Ectodermal cell (in vitro differentiated cells): ENCODE results near the gene CHP2.

ENCODE experiments used
- H3K27ac ChIP-seq: 2 replicates; pipeline ENCODE4 v1.7.0; 2013; ENCODE audit warnings: mild to moderate bottlenecking, low read depth, low read length; ENCODE audit not compliant: insufficient read depth, poor library complexity, severe bottlenecking
- H3K27me3 ChIP-seq: 2 replicates; pipeline ENCODE4 v1.7.0; 2013; ENCODE audit warnings: mild to moderate bottlenecking, low read length; ENCODE audit not compliant: insufficient read depth, control insufficient read depth, poor library complexity, severe bottlenecking
- H3K36me3 ChIP-seq: one replicate; pipeline ENCODE4 v1.7.0; 2013; ENCODE audit warnings: low read length; ENCODE audit not compliant: control insufficient read depth, insufficient read depth
- H3K4me1 ChIP-seq: one replicate; pipeline ENCODE4 v1.7.0; 2013; ENCODE audit warnings: low read length; ENCODE audit not compliant: control insufficient read depth, insufficient read depth
- H3K4me3 ChIP-seq: 2 replicates; pipeline ENCODE4 v1.7.0; 2013; ENCODE audit warnings: low read depth, low read length, control low read depth; ENCODE audit not compliant: insufficient read depth
- H3K9me3 ChIP-seq: 2 replicates; pipeline ENCODE4 v1.7.0; 2013; ENCODE audit warnings: mild to moderate bottlenecking, low read length, moderate library complexity; ENCODE audit not compliant: control insufficient read depth
- whole genome bisulfite sequencing, 2 experiments: methylation state at CpG; one replicate each; pipeline ENCODE4 v1.1.7; 2013; ENCODE audit warnings: missing lambda C conversion rate in 2 of 2; 5-methylcytosine and 5-hydroxymethylcytosine counted together

CHP2 gene

DNA sequence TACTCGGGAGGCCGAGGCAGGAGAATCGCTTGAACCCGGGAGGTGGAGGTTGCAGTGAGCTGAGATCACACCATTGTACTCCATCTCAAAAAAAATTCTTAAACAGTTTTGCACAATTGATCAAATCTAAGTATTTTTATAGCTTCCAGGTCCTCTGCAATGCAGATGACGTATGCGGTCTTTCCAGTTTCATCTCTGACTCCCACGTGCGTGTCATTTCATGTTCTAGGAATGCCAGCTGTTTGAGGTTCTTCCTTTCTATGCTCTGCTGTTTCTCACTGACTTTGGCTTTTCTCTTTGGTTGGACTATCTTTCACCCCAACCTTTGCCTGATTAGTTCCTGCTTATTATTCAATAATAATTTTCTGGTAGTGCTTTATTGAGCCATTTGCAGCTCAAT is 16.2 kb downstream of the CHP2 start:
- no peak overlapping the region for H3K27ac ChIP-seq
- 86 to 87% methylated on average over 8 of the region's 8 CpGs for WGBS, 2 experiments

DNA sequence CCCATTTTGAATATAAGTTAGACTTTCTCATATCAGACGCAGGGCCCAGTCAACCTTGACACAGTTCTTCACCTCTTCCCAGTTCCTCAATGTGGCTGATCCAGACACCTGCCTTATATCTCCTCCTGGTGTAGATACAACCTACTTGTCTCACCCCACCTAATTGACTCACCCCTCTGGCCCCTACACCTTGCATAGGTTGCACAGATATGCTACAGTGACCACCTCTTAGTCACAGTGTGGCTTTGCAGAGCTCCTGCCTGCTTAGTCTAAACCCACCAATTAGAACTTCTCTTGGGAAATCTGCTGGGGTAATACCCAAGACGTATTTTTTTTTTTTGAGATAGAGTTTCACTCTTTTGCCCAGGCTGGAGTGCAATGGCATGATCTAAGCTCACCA is 16.8 kb downstream of the CHP2 start:
- H3K27me3 ChIP-seq, result no peaks in the 10 kb centered on the region
- no peaks in the 10 kb centered on the region for H3K36me3 ChIP-seq
- no peak overlapping the region for H3K27ac ChIP-seq
- no peaks in the 10 kb centered on the region for H3K4me1 ChIP-seq
- H3K9me3 ChIP-seq, result no peaks in the 10 kb centered on the region
- WGBS, 2 experiments, result 56 to 84% methylated on average over 2 of the region's 2 CpGs
- H3K4me3 ChIP-seq, result no peak overlapping the region

More for the DNA sequence above, 16.2 kb downstream of the CHP2 start:
- H3K36me3 ChIP-seq, result no peaks in the 10 kb centered on the region
- H3K4me1 ChIP-seq, result no peaks in the 10 kb centered on the region
- no peaks in the 10 kb centered on the region for H3K9me3 ChIP-seq
- H3K4me3 ChIP-seq, result no peak overlapping the region
- no peaks in the 10 kb centered on the region for H3K27me3 ChIP-seq

DNA sequence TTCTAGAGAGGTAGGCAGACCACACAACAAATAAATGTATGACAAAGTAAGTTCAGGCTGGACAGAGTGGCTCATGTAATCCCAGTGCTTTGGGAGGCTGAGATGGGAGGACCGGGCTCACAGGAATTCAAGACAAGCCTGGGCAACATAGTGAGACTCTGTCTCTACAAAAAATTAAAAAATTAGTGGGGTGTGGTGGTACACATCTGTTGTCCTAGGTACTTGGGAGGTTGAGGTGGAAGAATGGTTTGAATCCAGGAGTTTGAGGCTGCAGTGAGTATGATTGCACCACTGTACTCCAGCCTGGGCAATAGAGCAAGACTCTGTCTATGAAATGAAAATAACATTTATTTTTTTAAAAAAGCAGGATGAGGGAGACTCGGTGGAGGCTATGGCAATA is 18.5 kb downstream of the CHP2 start:
- Histone ChIP-seq H3K4me3 (no peak overlapping the region), H3K4me1 (no peaks in the 10 kb centered on the region), H3K27ac (no peak overlapping the region), H3K27me3 (no peaks in the 10 kb centered on the region), H3K9me3 (no peaks in the 10 kb centered on the region), H3K36me3 (no peaks in the 10 kb centered on the region)
- WGBS, 2 experiments, result 92 to 96% methylated on average over 2 of the region's 2 CpGs

DNA sequence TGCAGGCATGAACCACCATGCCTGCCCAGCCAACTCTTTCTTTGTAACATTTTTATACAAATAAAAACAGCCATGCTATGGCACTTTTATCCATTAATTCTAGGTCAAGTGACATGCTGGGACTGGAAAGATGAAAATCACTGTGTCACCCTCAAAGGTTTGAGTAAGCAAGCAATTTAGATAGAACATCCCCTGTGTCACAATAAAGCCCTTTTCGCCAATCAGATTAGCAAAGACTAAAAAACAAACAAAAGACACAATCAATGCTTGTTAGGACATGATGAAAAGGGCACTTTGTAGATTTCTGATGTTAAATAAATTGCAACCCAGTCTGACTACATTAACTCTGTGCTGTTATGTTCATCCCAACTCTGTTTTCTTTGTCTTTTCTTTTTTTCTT is 26.4 kb downstream of the CHP2 start:
- Histone ChIP-seq H3K27ac (no peak overlapping the region), H3K9me3 (no peaks in the 10 kb centered on the region), H3K36me3 (no peaks in the 10 kb centered on the region), H3K27me3 (no peaks in the 10 kb centered on the region), H3K4me1 (no peaks in the 10 kb centered on the region), H3K4me3 (no peak overlapping the region)
- 83 to 100% methylated on average over 1 of the region's 1 CpG for WGBS, 2 experiments

DNA sequence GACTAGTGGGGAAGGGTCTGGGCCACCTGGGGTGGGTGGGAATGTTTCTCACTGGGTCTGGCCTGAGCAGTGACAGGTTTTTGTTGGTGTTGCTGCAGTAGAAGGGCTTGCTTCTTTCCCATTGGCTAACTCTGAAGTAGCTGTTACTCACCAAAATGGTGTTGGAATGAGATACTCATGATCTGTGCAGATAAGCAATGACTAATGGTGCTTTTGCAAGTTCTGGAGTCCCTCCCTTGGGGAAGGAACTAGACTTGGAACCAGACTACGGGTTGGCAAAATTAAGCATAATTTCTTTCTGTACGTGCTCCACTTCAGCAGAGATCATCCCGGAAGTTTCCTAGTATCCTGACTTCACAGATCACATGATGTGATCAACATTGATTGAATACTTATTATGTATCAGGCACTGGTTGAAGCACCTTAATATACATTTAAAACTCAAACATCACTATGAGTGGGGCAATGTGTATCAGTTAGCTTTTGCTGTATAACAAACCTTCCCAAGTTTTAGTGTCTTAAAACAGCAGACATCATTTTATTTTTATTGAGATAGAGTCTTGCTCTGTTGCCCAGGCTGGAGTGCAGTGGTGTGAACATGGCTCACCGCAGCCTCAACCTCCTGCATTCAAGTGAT is 30.1 kb downstream of the CHP2 start:
- H3K4me3 ChIP-seq, result no peak overlapping the region
- H3K27ac ChIP-seq, result no peak overlapping the region
- 76 to 87% methylated on average over 4 of the region's 4 CpGs for WGBS, 2 experiments
- H3K4me1 ChIP-seq, result no peaks in the 10 kb centered on the region
- no peaks in the 10 kb centered on the region for H3K36me3 ChIP-seq
- H3K27me3 ChIP-seq, result no peaks in the 10 kb centered on the region
- no peaks in the 10 kb centered on the region for H3K9me3 ChIP-seq

DNA sequence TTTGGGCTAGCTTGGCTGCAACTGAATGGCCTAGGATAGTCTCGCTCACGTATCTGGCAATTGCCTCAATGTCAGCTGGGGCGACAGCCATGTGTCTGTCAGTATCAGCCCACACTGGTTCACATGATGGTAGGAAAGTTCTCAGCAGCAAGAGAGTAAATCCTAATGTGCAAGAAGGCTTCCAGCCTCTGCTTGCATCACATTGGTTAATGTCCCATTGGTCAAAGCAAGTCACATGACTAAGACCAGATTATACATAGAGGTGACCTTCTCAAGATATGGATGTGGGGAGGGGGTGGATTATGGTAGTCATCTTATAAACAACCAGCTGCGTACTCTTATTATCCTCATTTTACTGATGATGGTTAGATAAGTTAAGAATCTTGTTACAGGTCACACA is 31.0 kb downstream of the CHP2 start:
- Histone ChIP-seq H3K4me3 (no peak overlapping the region), H3K27me3 (no peaks in the 10 kb centered on the region), H3K9me3 (no peaks in the 10 kb centered on the region), H3K4me1 (no peaks in the 10 kb centered on the region), H3K36me3 (no peaks in the 10 kb centered on the region), H3K27ac (no peak overlapping the region)
- WGBS, 2 experiments, result 94 to 96% methylated on average over 4 of the region's 4 CpGs

DNA sequence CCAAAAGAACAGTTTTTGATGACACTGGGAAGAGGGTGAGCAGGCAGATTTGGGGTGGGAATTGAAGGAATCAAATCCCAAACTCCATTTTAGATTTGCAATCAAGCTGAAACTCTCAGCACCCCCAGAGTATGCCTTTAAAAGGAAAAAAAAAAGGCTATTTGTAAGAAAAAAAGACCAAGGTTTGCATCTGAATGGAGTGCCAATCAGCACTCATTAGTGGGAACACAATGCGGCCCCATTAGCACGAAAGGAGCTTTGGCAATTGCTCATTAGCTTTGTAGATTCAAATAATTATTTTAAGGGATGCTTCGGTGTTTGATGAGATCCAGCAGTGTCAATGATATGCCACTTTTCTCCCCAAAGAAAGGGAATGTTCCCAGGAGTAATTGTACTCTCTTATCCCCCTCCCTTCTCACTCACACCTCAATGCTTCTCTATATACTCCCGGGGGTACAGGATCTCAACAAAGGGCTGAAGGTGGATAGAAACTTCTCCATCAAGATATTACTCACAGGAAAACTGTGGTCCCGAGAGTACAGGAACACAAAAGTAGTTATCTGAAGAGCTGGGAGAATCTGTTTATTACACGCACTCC is 32.2 kb downstream of the CHP2 start:
- Histone ChIP-seq H3K36me3 (no peaks in the 10 kb centered on the region), H3K27me3 (no peaks in the 10 kb centered on the region), H3K4me3 (no peak overlapping the region), H3K27ac (no peak overlapping the region), H3K9me3 (no peaks in the 10 kb centered on the region), H3K4me1 (no peaks in the 10 kb centered on the region)
- WGBS, 2 experiments, result 22% methylated on average over 6 of the region's 6 CpGs

DNA sequence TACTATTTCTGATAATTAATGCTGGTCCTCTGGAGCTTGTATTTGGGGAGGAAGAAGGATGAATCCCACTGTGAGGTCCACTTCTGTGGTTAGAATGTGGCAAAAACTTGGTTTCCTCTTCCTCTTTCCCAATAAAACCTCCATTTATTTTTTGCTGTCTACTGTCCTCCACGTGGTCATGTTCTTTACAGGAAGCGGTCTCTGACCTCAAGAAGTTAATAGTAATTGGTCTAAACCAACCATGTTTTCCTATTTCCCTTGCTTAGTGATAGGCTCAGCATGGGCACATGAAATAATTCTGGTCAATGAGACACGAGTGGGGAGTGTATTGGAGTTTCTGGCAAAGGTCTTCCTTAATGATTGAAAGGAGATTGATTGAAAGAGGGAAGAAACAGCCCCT is 33.9 kb downstream of the CHP2 start:
- Histone ChIP-seq H3K36me3 (no peaks in the 10 kb centered on the region), H3K27ac (no peak overlapping the region), H3K9me3 (no peaks in the 10 kb centered on the region), H3K27me3 (no peaks in the 10 kb centered on the region), H3K4me3 (no peak overlapping the region), H3K4me1 (no peaks in the 10 kb centered on the region)
- WGBS, 2 experiments, result 89 to 94% methylated on average over 3 of the region's 3 CpGs

DNA sequence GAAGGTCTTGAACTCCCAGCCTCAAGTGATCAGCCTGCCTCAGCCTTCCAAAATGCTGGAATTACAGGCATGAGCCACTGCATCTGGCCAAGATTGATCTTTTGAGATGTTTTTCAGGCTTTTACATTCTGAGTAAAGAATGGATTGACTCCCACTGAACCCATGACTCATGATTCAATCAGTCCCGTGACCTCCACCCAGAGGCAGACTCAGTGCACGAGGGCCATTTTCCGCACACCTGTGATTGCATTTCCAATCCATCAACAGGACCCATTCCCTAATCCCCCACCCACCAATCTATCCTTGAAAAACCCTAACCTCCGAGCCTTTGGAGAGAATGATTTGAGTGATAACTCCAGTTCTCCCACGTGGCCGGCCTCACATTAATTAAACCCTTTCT is 40.6 kb downstream of the CHP2 start:
- no peaks in the 10 kb centered on the region for H3K27me3 ChIP-seq
- WGBS, 2 experiments, result 93 to 99% methylated on average over 6 of the region's 6 CpGs
- H3K36me3 ChIP-seq, result no peaks in the 10 kb centered on the region
- H3K4me3 ChIP-seq, result no peak overlapping the region
- no peak overlapping the region for H3K27ac ChIP-seq
- no peaks in the 10 kb centered on the region for H3K9me3 ChIP-seq
- no peaks in the 10 kb centered on the region for H3K4me1 ChIP-seq

DNA sequence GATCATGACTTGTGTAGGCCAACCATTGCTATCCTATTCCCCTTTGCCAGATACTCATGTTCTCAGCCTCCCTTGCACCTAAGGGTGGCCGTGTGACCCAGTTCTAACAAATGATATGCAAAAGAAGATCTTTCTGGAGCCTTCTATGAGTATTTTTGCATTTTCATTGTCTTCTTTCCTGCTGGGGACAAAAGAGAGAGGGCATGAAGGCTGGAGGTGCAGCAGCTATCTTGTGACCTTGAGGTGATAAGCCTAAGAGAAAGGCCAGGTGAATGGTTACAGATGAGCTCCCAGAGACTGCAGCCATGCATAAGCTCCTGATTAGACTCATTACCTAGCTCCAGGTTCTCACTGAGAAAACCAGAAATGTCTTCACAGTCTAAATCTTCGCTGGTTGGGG is 42.1 kb downstream of the CHP2 start:
- 90 to 91% methylated on average over 2 of the region's 2 CpGs for WGBS, 2 experiments
- no peaks in the 10 kb centered on the region for H3K36me3 ChIP-seq
- no peaks in the 10 kb centered on the region for H3K9me3 ChIP-seq
- H3K27ac ChIP-seq, result no peak overlapping the region
- no peak overlapping the region for H3K4me3 ChIP-seq
- H3K27me3 ChIP-seq, result no peaks in the 10 kb centered on the region
- H3K4me1 ChIP-seq, result no peaks in the 10 kb centered on the region
